PFSK-1 (cell line): ENCODE results near the gene DAGLB.

Experiments used
- FOXP2 ChIP-seq: optimal IDR thresholded peaks from 2 replicates; pipeline ENCODE3; 2011; ENCODE audit warnings: borderline replicate concordance, control low read depth, inconsistent platforms; ENCODE audit not compliant: insufficient read depth; ENCODE audit errors: extremely low read length, extremely low read depth
- POLR2AphosphoS5 ChIP-seq: IDR thresholded peaks from 2 replicates; pipeline ENCODE4 v1.6.1; 2012; ENCODE audit warnings: low read depth, mild to moderate bottlenecking, control low read depth, low read length, moderate library complexity
- REST ChIP-seq, 2 experiments: IDR thresholded peaks; 2 replicates each; pipeline versions ENCODE4 v1.6.1 to v1.8.0; 2011 to 2012; ENCODE audit warnings: low read depth in 2 of 2, low read length in 2 of 2, control low read depth in 1 of 2, inconsistent platforms in 1 of 2, mild to moderate bottlenecking in 1 of 2, moderate library complexity in 1 of 2; ENCODE audit not compliant: insufficient read depth in 1 of 2
- SIN3A ChIP-seq: IDR thresholded peaks from 2 replicates; pipeline ENCODE4 v1.6.1; 2012; ENCODE audit warnings: mild to moderate bottlenecking, low read length, moderate library complexity, borderline replicate concordance; ENCODE audit not compliant: insufficient read depth
- TAF1 ChIP-seq: IDR thresholded peaks from 2 replicates; pipeline ENCODE4 v1.6.1; 2012; ENCODE audit warnings: low read length, control low read depth, borderline replicate concordance; ENCODE audit not compliant: insufficient read depth

GRCh38 chr7:6494365-6494764 is 46.6 kb upstream of the DAGLB start:
- TF ChIP-seq TAF1, result no peak
- TF ChIP-seq SIN3A, result no peak
- TF ChIP-seq POLR2AphosphoS5, result no peak
- TF ChIP-seq FOXP2, result no peak
- no peak for TF ChIP-seq REST (IDR thresholded peaks at IDR 0.05; ENCODE audit: insufficient read depth in 1 of 2, low read depth in 2 of 2, low read length in 2 of 2)
